Cortex of kidney (tissue), 1 donor: ENCODE measurements around the gene PDE2A.

Experiments
- DNase-seq: peaks from one replicate; lab custom pipeline; 2025; lab: John Stamatoyannopoulos, UW

PDE2A gene

GRCh38 chr11:72704028-72704782, 30.0 kb upstream of the PDE2A start:
- DNase-seq, result no peak

GRCh38 chr11:72703267-72704008, 29.2 kb upstream of the PDE2A start:
- no peak for DNase-seq

- DNase-seq, result no peak
These were observed 28.5 kb upstream of the PDE2A start for GRCh38 chr11:72702577-72703241.

GRCh38 chr11:72702096-72702495, 27.9 kb upstream of the PDE2A start:
- no peak for DNase-seq

GRCh38 chr11:72701466-72701865, 27.2 kb upstream of the PDE2A start:
- no peak for DNase-seq

- DNase-seq, result no peak
These were observed 25.9 kb upstream of the PDE2A start for GRCh38 chr11:72700146-72700545.

- no peak for DNase-seq
These were observed 23.6 kb upstream of the PDE2A start for GRCh38 chr11:72697814-72698213.

GRCh38 chr11:72696866-72697700, 22.9 kb upstream of the PDE2A start:
- no peak for DNase-seq

GRCh38 chr11:72695354-72695753, 21.1 kb upstream of the PDE2A start:
- DNase-seq, result no peak

GRCh38 chr11:72693271-72693968, 19.2 kb upstream of the PDE2A start:
- no peak for DNase-seq

GRCh38 chr11:72692498-72693237, 18.4 kb upstream of the PDE2A start:
- no peak for DNase-seq

- no peak for DNase-seq
These were observed 15.9 kb upstream of the PDE2A start for GRCh38 chr11:72690166-72690565.

- DNase-seq, result no peak
These were observed 14.7 kb upstream of the PDE2A start for GRCh38 chr11:72688929-72689328.

GRCh38 chr11:72688486-72688885, 14.3 kb upstream of the PDE2A start:
- no peak for DNase-seq

GRCh38 chr11:72687326-72687725, 13.1 kb upstream of the PDE2A start:
- no peak for DNase-seq

GRCh38 chr11:72686639-72687220, 12.5 kb upstream of the PDE2A start:
- DNase-seq, result no peak

- no peak for DNase-seq
These were observed 11.6 kb upstream of the PDE2A start for GRCh38 chr11:72685560-72686480.

- DNase-seq, result no peak
These were observed 10.2 kb upstream of the PDE2A start for GRCh38 chr11:72684236-72684912.

- no peak for DNase-seq
These were observed 9.6 kb upstream of the PDE2A start for GRCh38 chr11:72683782-72684200.
